RWPE1 (cell line): ENCODE results near the gene FLVCR2.

Experiments
- CTCF ChIA-PET: fragments of 350-600 bp; sonication (Branson Sonifier 250); formaldehyde crosslinking; extraction: SDS; loops from one replicate; lab custom pipeline; 2021; lab: Yijun Ruan, JAX
- POLR2A ChIA-PET: fragments of 400-600 bp; formaldehyde crosslinking; extraction: SDS; loops from one replicate; lab custom pipeline; 2020; ENCODE audit warnings: antibody characterized with exemption; ENCODE audit not compliant: low non-redundant PET; lab: Yijun Ruan, JAX
- DNase-seq: peaks from one replicate; pipeline ENCODE4 v3.0.0; 2012; ENCODE audit warnings: low spot score
- H3K27ac ChIP-seq: fragments of 450-650 bp; 2 replicates; pipeline ENCODE4 v1.5.1; 2017
- CTCF ChIP-seq: fragments of 450-650 bp; conservative IDR thresholded peaks from 2 replicates; pipeline ENCODE4 v1.5.1; 2017; ENCODE audit warnings: low read depth, mild to moderate bottlenecking

The FLVCR2 gene

GRCh38 chr14:75626863-75627262 lies 48.4 kb downstream of the FLVCR2 start:
- H3K27ac ChIP-seq: no peak overlapping the region
- CTCF ChIA-PET: no interaction called here
- POLR2A ChIA-PET: no interaction called here
- no peak for TF ChIP-seq CTCF
- no peak for DNase-seq

- ChIA-PET POLR2A (no interaction called here), CTCF (no interaction called here)
- H3K27ac ChIP-seq: no peak overlapping the region
- no peak for TF ChIP-seq CTCF
- DNase-seq: no peak
Observed at GRCh38 chr14:75627406-75627805, 49.0 kb downstream of the FLVCR2 start.

GRCh38 chr14:75628816-75629215 lies 50.4 kb downstream of the FLVCR2 start:
- H3K27ac ChIP-seq: no peak overlapping the region
- ChIA-PET CTCF (interaction anchor here (0.6 kb wide), 1 partner anchor 118 kb away, joined by 3 read pairs; no protein-coding TSS in a partner anchor), POLR2A (no interaction called here)
- no peak for DNase-seq
- TF ChIP-seq CTCF: no peak

- ChIA-PET POLR2A (no interaction called here), CTCF (no interaction called here)
- DNase-seq: no peak
- TF ChIP-seq CTCF: no peak
- no peak overlapping the region for H3K27ac ChIP-seq
Observed at GRCh38 chr14:75630695-75631452, 52.5 kb downstream of the FLVCR2 start.

GRCh38 chr14:75631453-75631831 lies 53.0 kb downstream of the FLVCR2 start:
- no peak for DNase-seq
- CTCF ChIA-PET: no interaction called here
- no peak overlapping the region for H3K27ac ChIP-seq
- POLR2A ChIA-PET: no interaction called here
- no peak for TF ChIP-seq CTCF

- DNase-seq: no peak
- CTCF ChIA-PET: interaction anchor here (0.6 to 0.7 kb wide), 3 partner anchors 11 to 347 kb away, joined by 3 to 7 read pairs (median 3); no protein-coding TSS in a partner anchor
- TF ChIP-seq CTCF: no peak
- POLR2A ChIA-PET: no interaction called here
- H3K27ac ChIP-seq: no peak overlapping the region
Observed at GRCh38 chr14:75634848-75635247, 56.4 kb downstream of the FLVCR2 start.
